Measurements from ENCODE around the gene CBX7.

CBX7 gene

GRCh38 chr22:39123751-39124581, 28.5 kb downstream of the CBX7 start:
- DNase-seq (ENCODE audit: low spot score) (no peak), ATAC-seq (ENCODE audit: low read depth) (no peak)
- no peaks in the 10 kb centered on the region for H3K4me1 ChIP-seq (ENCODE audit: insufficient read depth, poor library complexity, severe bottlenecking)
- H3K36me3 ChIP-seq (ENCODE audit: low read depth) = no peaks in the 10 kb centered on the region
- no peaks in the 10 kb centered on the region for H3K9me3 ChIP-seq (ENCODE audit: severe bottlenecking)
- H3K27me3 ChIP-seq (ENCODE audit: insufficient read depth, poor library complexity, severe bottlenecking) = no peaks in the 10 kb centered on the region
- no peak overlapping the region for H3K4me3 ChIP-seq (ENCODE audit: severe bottlenecking)
- no peak for TF ChIP-seq CTCF (IDR thresholded peaks at IDR 0.05; ENCODE audit: poor library complexity, severe bottlenecking)
- no peak overlapping the region for H3K27ac ChIP-seq (ENCODE audit: poor library complexity, severe bottlenecking)

- no peaks in the 10 kb centered on the region for H3K9me3 ChIP-seq (ENCODE audit: severe bottlenecking)
- H3K4me1 ChIP-seq (ENCODE audit: insufficient read depth, poor library complexity, severe bottlenecking) = no peaks in the 10 kb centered on the region
- H3K36me3 ChIP-seq (ENCODE audit: low read depth) = no peaks in the 10 kb centered on the region
- no peak overlapping the region for H3K27ac ChIP-seq (ENCODE audit: poor library complexity, severe bottlenecking)
- H3K27me3 ChIP-seq (ENCODE audit: insufficient read depth, poor library complexity, severe bottlenecking) = no peaks in the 10 kb centered on the region
- no peak for DNase-seq (ENCODE audit: low spot score)
- no peak for ATAC-seq (ENCODE audit: low read depth)
- TF ChIP-seq CTCF (IDR thresholded peaks at IDR 0.05; ENCODE audit: poor library complexity, severe bottlenecking) = no peak
- H3K4me3 ChIP-seq (ENCODE audit: severe bottlenecking) = no peak overlapping the region
Observed at GRCh38 chr22:39122772-39123470, 29.6 kb downstream of the CBX7 start.

- Histone ChIP-seq H3K36me3 (ENCODE audit: low read depth) (no peaks in the 10 kb centered on the region), H3K4me1 (ENCODE audit: insufficient read depth, poor library complexity, severe bottlenecking) (no peaks in the 10 kb centered on the region), H3K9me3 (ENCODE audit: severe bottlenecking) (no peaks in the 10 kb centered on the region), H3K4me3 (ENCODE audit: severe bottlenecking) (no peak overlapping the region), H3K27me3 (ENCODE audit: insufficient read depth, poor library complexity, severe bottlenecking) (no peaks in the 10 kb centered on the region), H3K27ac (ENCODE audit: poor library complexity, severe bottlenecking) (no peak overlapping the region)
- TF ChIP-seq CTCF (IDR thresholded peaks at IDR 0.05; ENCODE audit: poor library complexity, severe bottlenecking) = no peak
- DNase-seq (ENCODE audit: low spot score) (no peak), ATAC-seq (ENCODE audit: low read depth) (no peak)
Observed at GRCh38 chr22:39120983-39121382, 31.5 kb downstream of the CBX7 start.

- ATAC-seq (ENCODE audit: low read depth) (peak; percentile 50; the same call in 1 of the 3 replicates), DNase-seq (ENCODE audit: low spot score) (no peak)
- peak; percentile 68 for TF ChIP-seq CTCF (IDR thresholded peaks at IDR 0.05; ENCODE audit: poor library complexity, severe bottlenecking)
- Histone ChIP-seq H3K4me1 (ENCODE audit: insufficient read depth, poor library complexity, severe bottlenecking) (no peaks in the 10 kb centered on the region), H3K27me3 (ENCODE audit: insufficient read depth, poor library complexity, severe bottlenecking) (no peaks in the 10 kb centered on the region), H3K9me3 (ENCODE audit: severe bottlenecking) (no peaks in the 10 kb centered on the region), H3K27ac (ENCODE audit: poor library complexity, severe bottlenecking) (no peak overlapping the region), H3K36me3 (ENCODE audit: low read depth) (no peaks in the 10 kb centered on the region), H3K4me3 (ENCODE audit: severe bottlenecking) (no peak overlapping the region)
Observed at GRCh38 chr22:39117585-39118191, 34.8 kb downstream of the CBX7 start.
